ENCODE results near the gene PDSS2.

GRCh38 chr6:107106165-107106564, 353.2 kb downstream of the PDSS2 start:
- TF ChIP-seq CTCF (optimal IDR thresholded peaks at IDR 0.05 in 1 of 3, IDR thresholded peaks at IDR 0.05 in 1 of 3, conservative IDR thresholded peaks at IDR 0.05 in 1 of 3; ENCODE audit: extremely low read depth in 1 of 3, insufficient read depth in 2 of 3, low read length in 3 of 3), result no peak
- no peak for TF ChIP-seq EZH2 (IDR thresholded peaks at IDR 0.05; ENCODE audit: low read length)

All from keratinocyte (primary cell).